ENCODE measurements around the gene COL2A1. TPM values are rescaled to one million over a fixed set of nuclear protein-coding genes. Genes with fewer than 3 reads are reported as not detected.

Gene COL2A1
- total and polyA plus RNA-seq, 9 of the 15 experiments (the other 6 are each of a cell fraction or from before 2014, with no cell fraction given): 0.46 TPM; not detected in 8

DNA sequence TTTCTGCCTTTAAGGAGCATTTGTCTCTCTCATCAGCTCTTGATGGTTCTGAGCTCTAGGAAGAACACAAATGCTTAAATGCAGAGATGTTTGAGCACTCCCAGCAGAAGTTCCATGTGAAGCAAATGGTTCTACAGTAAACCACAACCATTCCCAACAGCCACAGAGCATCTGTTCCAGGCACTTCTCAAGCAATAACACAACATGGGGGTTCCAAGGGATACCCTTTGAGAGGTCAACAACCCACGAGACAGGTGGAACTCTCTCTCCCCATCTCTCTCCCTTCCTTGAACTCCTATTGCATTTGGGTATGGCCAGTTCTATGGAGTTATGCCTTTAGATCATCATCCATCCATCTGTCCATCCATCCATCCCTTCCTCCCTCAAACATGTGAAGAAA is 5.2 kb upstream of the COL2A1 start:
- no peak overlapping the region for H3K9ac ChIP-seq (ENCODE audit: insufficient read depth in 1 of 2, low read depth in 2 of 2, low read length in 2 of 2)
- in situ Hi-C loops (cut with MboI): no loop called here
- no peak overlapping the region for H3K27ac ChIP-seq (ENCODE audit: extremely low read depth, low read depth, low read length)
- ATAC-seq (no peak), DNase-seq (ENCODE audit: extremely low read depth in 1 of 4, low spot score in 3 of 4) (no peak), FAIRE-seq (no peak)
- H4K20me1 ChIP-seq (replicated peaks; ENCODE audit: control insufficient read depth, insufficient read depth, low read length): no peaks in the 10 kb centered on the region; the same call in 1 of the 2 replicates
- no peak overlapping the region; the same call in 1 of the 2 replicates for H2AFZ ChIP-seq (ENCODE audit: low read depth, low read length)
- no peaks in the 10 kb centered on the region for H3K36me3 ChIP-seq (ENCODE audit: control insufficient read depth, insufficient read depth, low read length)
- peaks cover 0 to 8% of the 10 kb centered on the region in 2 experiments; a peak in 1 of 5 replicates for H3K4me1 ChIP-seq (replicated peaks in 1 of 2; ENCODE audit: control insufficient read depth in 2 of 2, insufficient read depth in 2 of 2, low read length in 2 of 2)
- POLR2A ChIA-PET: no interaction called here
- no peaks in the 10 kb centered on the region for H3K9me3 ChIP-seq (replicated peaks; ENCODE audit: control insufficient read depth, insufficient read depth, low read depth, low read length)
- WGBS (ENCODE audit: insufficient coverage, low coverage, missing lambda C conversion rate): 0% methylated on average over 1 of the region's 1 CpG
- no peak overlapping the region for H3K4me3 ChIP-seq
- no peak overlapping the region for H3K4me2 ChIP-seq (ENCODE audit: insufficient read depth, low read length)
- H3K27me3 ChIP-seq (ENCODE audit: control insufficient read depth in 2 of 2, insufficient read depth in 2 of 2, low read length in 2 of 2): peaks cover 55 to 58% of the 10 kb centered on the region in 2 experiments
- H3K79me2 ChIP-seq (ENCODE audit: control insufficient read depth, insufficient read depth, low read length): no peaks in the 10 kb centered on the region
- H3K9me1 ChIP-seq (ENCODE audit: control insufficient read depth, insufficient read depth, low read length): no peaks in the 10 kb centered on the region
- no TSS peak for BruUV-seq (replicated peaks)
- CTCF ChIA-PET (ENCODE audit: low intra/inter-chr PET ratio): no interaction called here
- intact Hi-C loops (cut with micrococcal nuclease): no loop called here
- TF ChIP-seq ERF (CRISPR knock-in tag; IDR thresholded peaks at IDR 0.05): no peak
- no peak for TF ChIP-seq E2F5 (CRISPR knock-in tag; IDR thresholded peaks at IDR 0.05)
- no peak for TF ChIP-seq PHF20 (IDR thresholded peaks at IDR 0.05; ENCODE audit: partially characterized antibody)
- no peak for TF ChIP-seq TEAD1 (CRISPR knock-in tag; IDR thresholded peaks at IDR 0.05)
- TF ChIP-seq THRAP3 (IDR thresholded peaks at IDR 0.05; ENCODE audit: borderline replicate concordance): no peak
- no peak for TF ChIP-seq RBM22 (IDR thresholded peaks at IDR 0.05; ENCODE audit: low read depth, low read length, poor library complexity, severe bottlenecking)
- no peak for TF ChIP-seq MTA2 (IDR thresholded peaks at IDR 0.05; ENCODE audit: low read depth)
- no peak for TF ChIP-seq SMARCE1 (IDR thresholded peaks at IDR 0.05)
- TF ChIP-seq RERE (CRISPR knock-in tag; IDR thresholded peaks at IDR 0.05; ENCODE audit: borderline replicate concordance): no peak
- TF ChIP-seq, protein P1, sequence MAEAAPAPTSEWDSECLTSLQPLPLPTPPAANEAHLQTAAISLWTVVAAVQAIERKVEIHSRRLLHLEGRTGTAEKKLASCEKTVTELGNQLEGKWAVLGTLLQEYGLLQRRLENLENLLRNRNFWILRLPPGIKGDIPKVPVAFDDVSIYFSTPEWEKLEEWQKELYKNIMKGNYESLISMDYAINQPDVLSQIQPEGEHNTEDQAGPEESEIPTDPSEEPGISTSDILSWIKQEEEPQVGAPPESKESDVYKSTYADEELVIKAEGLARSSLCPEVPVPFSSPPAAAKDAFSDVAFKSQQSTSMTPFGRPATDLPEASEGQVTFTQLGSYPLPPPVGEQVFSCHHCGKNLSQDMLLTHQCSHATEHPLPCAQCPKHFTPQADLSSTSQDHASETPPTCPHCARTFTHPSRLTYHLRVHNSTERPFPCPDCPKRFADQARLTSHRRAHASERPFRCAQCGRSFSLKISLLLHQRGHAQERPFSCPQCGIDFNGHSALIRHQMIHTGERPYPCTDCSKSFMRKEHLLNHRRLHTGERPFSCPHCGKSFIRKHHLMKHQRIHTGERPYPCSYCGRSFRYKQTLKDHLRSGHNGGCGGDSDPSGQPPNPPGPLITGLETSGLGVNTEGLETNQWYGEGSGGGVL (CRISPR knock-in tag; IDR thresholded peaks at IDR 0.05): no peak
- no peak for TF ChIP-seq NUFIP1 (IDR thresholded peaks at IDR 0.05; ENCODE audit: partially characterized antibody)
- no peak for TF ChIP-seq CREBBP (IDR thresholded peaks at IDR 0.05; ENCODE audit: low read depth, low read length)
- no peak for TF ChIP-seq POLR2A (conservative IDR thresholded peaks at IDR 0.05)
- TF ChIP-seq NFE2 (IDR thresholded peaks at IDR 0.05; ENCODE audit: low read depth): no peak
- no peak for TF ChIP-seq PRPF4 (IDR thresholded peaks at IDR 0.05; ENCODE audit: insufficient read depth, low read depth, low read length, poor library complexity, severe bottlenecking)
